Neutrophil (primary cell): ENCODE data around the gene EXOSC10.

Experiments
- H3K27ac ChIP-seq: fragments of 200-600 bp; sonication (generic); 2 replicates; pipeline ENCODE4 v1.5.1; 2016; ENCODE audit warnings: mild to moderate bottlenecking, moderate library complexity
- H3K27me3 ChIP-seq: fragments of 200-600 bp; sonication (generic); 2 replicates; pipeline ENCODE4 v1.6.0; 2016; ENCODE audit warnings: mild to moderate bottlenecking
- H3K36me3 ChIP-seq: fragments of 200-600 bp; sonication (generic); 2 replicates; pipeline ENCODE4 v1.5.1; 2017
- H3K4me1 ChIP-seq, 2 experiments: fragments of 200-600 bp in 1 of 2; sonication (generic) in 1 of 2; 1 replicate in 1 of 2; 2 replicates in 1 of 2; pipeline versions ENCODE4 v1.5.1 to v1.6.1; 2013 to 2016; ENCODE audit warnings: low read depth in 1 of 2, low read length in 1 of 2, mild to moderate bottlenecking in 1 of 2, moderate library complexity in 1 of 2; ENCODE audit not compliant: control insufficient read depth in 1 of 2, insufficient read depth in 1 of 2
- H3K4me3 ChIP-seq, 2 experiments: fragments of 200-600 bp in 1 of 2; sonication (generic) in 1 of 2; 1 replicate in 1 of 2; 2 replicates in 1 of 2; pipeline ENCODE4 v1.5.1; 2013 to 2016; ENCODE audit warnings: low read depth in 1 of 2, low read length in 1 of 2, mild to moderate bottlenecking in 1 of 2, moderate library complexity in 1 of 2
- H3K9me3 ChIP-seq: fragments of 200-600 bp; sonication (generic); 2 replicates; pipeline ENCODE4 v1.5.1; 2016
- CTCF ChIP-seq: fragments of 200-600 bp; sonication (generic); IDR thresholded peaks from 2 replicates; pipeline ENCODE4 v1.5.1; 2016; ENCODE audit warnings: antibody characterized with exemption

EXOSC10 gene

GRCh38 chr1:11027316-11027715 lies 72.4 kb downstream of the EXOSC10 start:
- H3K4me1 ChIP-seq = no peaks in the 10 kb centered on the region
- no peak overlapping the region for H3K4me3 ChIP-seq
- TF ChIP-seq CTCF = no peak
- H3K36me3 ChIP-seq = peaks cover 73% of the 10 kb centered on the region
- no peaks in the 10 kb centered on the region for H3K9me3 ChIP-seq
- H3K27ac ChIP-seq = no peak overlapping the region
- H3K27me3 ChIP-seq = no peaks in the 10 kb centered on the region

- no peaks in the 10 kb centered on the region for H3K27me3 ChIP-seq
- H3K36me3 ChIP-seq = peaks cover 77% of the 10 kb centered on the region
- H3K4me1 ChIP-seq = no peaks in the 10 kb centered on the region
- H3K4me3 ChIP-seq = no peak overlapping the region
- no peaks in the 10 kb centered on the region for H3K9me3 ChIP-seq
- no peak for TF ChIP-seq CTCF
- no peak overlapping the region for H3K27ac ChIP-seq
Measured at GRCh38 chr1:11026903-11027302, 72.8 kb downstream of the EXOSC10 start.

- TF ChIP-seq CTCF = no peak
- no peaks in the 10 kb centered on the region for H3K27me3 ChIP-seq
- H3K27ac ChIP-seq = no peak overlapping the region
- H3K36me3 ChIP-seq = peaks cover 86% of the 10 kb centered on the region
- no peaks in the 10 kb centered on the region for H3K4me1 ChIP-seq
- H3K4me3 ChIP-seq = no peak overlapping the region
- no peaks in the 10 kb centered on the region for H3K9me3 ChIP-seq
Measured at GRCh38 chr1:11026052-11026451, 73.6 kb downstream of the EXOSC10 start.

- Histone ChIP-seq H3K27ac (no peak overlapping the region), H3K4me3 (no peak overlapping the region), H3K27me3 (no peaks in the 10 kb centered on the region), H3K9me3 (no peaks in the 10 kb centered on the region), H3K4me1 (no peaks in the 10 kb centered on the region), H3K36me3 (peaks cover 87% of the 10 kb centered on the region)
- TF ChIP-seq CTCF = no peak
Measured at GRCh38 chr1:11025618-11026017, 74.1 kb downstream of the EXOSC10 start.

- no peak overlapping the region for H3K27ac ChIP-seq
- H3K4me1 ChIP-seq = no peaks in the 10 kb centered on the region
- no peaks in the 10 kb centered on the region for H3K9me3 ChIP-seq
- H3K27me3 ChIP-seq = no peaks in the 10 kb centered on the region
- peaks cover 87% of the 10 kb centered on the region for H3K36me3 ChIP-seq
- H3K4me3 ChIP-seq = no peak overlapping the region
- TF ChIP-seq CTCF = no peak
Measured at GRCh38 chr1:11024874-11025203, 74.8 kb downstream of the EXOSC10 start.
